ENCODE data around the gene MAGI1. TPM values are rescaled to one million over a fixed set of nuclear protein-coding genes. Genes with fewer than 3 reads are reported as not detected.
"Not testable (repeated sequence)": the region's sequence is repeated elsewhere in the genome, so short reads cannot be mapped to it uniquely, and the experiment has no call there.

Gene MAGI1
- 10 to 100 TPM; 17.5 to 29.3 (median 27.6) TPM for polyA plus RNA-seq (ENCODE audit: insufficient read depth in 1 of 5, insufficient read length in 5 of 5, low replicate concordance in 1 of 5)
- long read RNA-seq, donor 1, partial matches to known transcripts: 7 of 7 reads
- long read RNA-seq, donor 1, other reads (novel, unspliced or antisense): 0 of 7 reads
- long read RNA-seq, donor 2: 0 reads
- long read RNA-seq, donor 3: 0 reads
- long read RNA-seq, donor 4, partial matches to known transcripts: 5 of 5 reads
- long read RNA-seq, donor 4, other reads (novel, unspliced or antisense): 0 of 5 reads
- long read RNA-seq, donor 5: 0 reads
- long read RNA-seq, donor 6: 0 reads
- long read RNA-seq, donor 7: 0 reads
- long read RNA-seq, donor 8: 0 reads

DNA sequence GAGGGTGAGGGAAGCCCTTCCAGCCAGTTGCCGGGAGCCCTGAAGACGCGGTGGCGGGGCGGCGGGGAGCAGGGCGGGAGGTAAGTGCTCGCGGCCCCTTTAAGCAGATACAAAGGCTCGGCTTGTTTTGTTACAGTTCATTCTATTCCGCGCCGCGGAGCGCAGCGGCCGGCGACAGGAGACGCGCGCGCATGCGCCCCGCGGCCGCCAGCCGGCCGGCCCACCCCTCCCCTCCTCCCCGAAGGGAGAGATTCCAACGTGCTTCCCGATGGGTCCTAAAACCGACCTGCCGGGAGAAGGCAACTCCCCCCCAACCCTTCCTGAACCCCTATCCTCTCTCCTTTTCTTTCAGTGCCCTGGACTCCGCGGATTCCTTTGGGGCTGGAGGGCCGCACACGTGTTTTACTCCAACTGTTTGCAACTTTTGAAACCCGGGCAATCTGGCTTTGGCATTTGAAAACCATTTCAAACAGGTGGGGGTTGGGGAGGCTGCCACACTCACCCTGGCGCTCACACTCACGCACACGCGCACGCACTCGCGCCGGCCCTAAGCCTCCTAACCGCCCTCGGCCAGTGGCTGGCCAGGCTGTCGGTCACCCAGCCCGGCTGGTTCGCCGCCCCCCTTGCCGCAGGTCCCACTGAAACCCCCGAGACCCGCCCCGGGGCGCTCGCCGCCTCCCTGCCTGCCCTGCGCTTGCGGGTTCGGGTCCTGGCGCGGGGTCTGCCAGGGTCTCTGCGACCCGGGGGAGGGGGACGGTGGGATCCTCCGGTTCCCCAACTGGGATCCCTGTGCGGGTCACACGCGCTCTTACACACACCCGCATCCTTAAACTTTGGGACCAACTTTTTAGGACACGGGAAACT, at the start of gene MAGI1:
Gene MAGI1 (minus strand): TSS at position 193 of the 864 bp plus-strand sequence. CDS start 610 bp downstream, outside the sequence.
- peak; percentile 92 to 93 for DNase-seq

DNA sequence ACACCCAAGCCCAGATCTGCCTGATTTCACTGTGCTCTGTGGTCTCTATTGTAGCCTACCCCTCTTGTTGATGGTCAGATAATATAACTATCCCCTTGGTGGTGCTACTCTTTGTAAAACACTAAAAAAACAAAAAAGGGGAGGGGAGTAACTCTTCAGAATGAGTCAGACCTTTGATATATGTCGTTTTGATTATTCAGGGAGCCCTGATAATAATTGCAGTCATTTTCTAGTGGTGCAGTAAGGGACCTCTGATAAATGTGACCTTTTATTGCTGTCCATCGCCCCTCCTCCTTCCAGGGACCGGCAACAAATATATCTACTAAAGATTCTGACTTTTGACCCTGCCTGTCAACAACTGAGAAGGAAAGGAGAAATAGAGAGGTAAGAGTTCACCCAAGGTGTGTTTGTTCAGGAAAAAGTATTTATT, 45.1 kb upstream of the MAGI1 start:
- no peak for DNase-seq

DNA sequence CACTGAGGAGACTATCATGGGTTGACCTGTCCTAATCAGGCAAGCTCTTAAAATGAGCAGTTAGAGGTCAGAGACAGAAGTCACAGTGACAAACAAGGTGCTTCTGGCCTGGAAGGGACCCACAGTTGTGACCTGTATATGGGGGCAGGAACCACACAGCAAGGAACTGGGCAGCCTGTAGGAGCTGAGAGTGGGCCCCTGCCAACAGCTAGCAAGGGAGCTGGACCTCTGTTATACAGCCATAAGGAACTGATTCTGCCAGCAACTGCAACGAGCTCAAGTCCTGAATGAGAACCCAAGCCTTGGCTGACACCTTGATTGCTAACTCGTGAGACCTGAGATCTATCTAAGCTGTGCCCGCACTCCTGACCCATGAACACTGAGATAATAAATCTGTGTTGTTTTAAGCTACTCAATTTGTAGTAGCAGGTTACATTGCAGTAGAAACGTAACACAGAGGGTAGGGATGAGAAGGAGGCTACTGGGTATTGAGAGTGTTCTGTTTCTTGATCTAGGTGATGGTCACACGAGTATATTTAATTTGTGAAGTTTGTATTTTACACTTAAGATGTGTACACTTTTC, 44.5 kb upstream of the MAGI1 start:
- no peak for DNase-seq

DNA sequence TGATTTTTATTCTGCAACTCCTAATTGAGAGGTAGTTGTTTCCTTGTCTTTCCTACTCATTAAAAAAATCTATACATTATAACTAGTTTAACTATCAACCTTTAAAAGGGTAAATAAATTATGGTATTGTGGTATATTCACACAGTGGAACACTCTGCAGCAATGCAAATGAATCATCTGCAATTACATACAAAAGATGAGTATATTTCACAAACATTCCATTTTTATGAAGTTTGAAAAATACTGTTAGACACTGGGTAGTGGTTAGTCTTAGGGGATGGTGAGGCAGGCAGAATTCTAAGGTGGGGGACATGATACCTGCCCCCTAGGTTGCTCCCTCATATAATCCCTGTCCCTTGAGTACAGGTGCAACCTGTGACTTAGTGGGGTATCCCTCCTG, 44.0 kb upstream of the MAGI1 start:
- no peak for DNase-seq

DNA sequence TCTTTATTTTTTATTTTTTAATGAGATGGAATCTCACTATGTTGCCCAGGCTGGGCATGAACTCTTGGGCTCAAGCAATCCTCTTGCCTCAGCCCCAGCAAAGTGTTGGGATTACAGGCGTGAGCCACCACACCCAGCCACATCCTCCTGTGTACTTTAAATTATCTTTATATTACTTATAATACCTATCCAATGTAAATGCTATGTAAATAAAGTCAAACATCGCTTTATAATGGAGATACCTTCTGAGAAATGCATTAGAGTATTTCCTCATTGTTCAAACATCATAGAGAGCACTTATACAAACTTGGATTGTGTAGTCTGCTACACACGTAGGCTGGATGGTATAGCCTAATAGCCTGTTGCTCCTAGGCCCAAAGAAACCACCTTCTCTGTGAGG, 41.4 kb upstream of the MAGI1 start:
- no peak for DNase-seq

DNA sequence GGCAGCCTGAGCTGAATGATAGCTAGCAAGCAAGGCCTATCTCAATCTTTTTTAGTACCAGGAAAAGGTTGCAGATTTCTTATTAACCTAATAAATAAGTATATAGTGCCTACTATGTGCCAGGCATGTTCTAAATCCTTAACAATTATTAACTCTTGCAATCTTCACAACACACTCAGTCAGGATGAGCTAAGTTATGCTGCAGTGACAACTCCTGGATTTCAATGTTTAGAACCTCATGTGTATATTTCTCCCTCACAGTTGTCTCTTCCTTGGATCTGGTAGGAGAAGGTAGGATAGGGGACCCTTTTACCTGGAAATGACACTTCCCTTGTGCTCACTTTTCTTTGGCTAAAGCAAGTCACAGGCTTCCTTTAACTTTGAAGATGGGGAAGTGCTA, 39.3 kb upstream of the MAGI1 start:
- DNase-seq: no peak

DNA sequence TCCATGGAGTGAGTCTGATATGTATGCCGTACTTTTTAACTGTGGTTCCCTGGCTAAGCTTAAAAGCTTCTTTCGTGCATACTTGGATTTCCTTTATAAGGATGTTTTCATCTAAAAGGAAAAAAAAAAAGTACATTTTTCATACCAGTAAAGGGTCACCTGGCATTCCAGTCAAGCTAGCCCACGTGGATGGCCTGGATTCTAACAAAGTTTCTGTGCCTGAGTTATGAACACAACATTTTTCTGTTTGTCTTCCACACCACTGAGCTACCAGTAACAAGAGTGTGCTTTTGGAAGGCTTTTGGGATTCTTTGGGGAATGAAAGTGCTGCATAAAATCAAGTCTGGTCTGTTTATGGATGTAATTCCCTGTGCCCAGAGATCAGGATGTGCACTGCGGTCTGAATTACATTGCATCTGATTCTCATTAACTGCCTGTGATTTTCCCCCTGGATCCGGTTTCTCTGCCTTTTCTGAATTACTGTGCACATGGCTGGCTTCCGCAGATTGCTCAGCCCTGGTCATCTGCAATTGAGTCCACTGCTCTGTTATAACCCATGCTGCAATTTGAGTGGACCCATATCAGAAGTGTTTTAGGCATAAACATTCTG, 38.2 kb upstream of the MAGI1 start:
- no peak for DNase-seq

DNA sequence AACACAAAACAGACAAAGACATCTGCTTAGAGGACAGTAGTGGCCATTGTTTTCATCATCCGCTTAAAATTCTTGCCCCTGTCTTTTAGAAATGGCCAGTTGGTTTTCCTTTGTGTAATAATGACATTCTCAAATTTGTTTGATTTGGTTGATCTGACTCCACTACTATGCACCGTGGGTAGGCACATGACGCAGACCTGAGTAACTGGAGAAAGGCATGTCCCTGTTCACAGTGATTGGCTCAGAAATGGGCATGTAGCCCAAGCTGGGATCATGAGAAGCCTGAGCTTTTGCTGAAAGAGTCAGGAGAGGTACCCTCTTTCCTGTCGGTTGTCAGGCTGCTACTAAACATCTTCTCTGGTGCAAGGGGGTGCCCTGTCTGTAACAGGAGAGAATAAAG, 36.6 kb upstream of the MAGI1 start:
- DNase-seq: no peak

DNA sequence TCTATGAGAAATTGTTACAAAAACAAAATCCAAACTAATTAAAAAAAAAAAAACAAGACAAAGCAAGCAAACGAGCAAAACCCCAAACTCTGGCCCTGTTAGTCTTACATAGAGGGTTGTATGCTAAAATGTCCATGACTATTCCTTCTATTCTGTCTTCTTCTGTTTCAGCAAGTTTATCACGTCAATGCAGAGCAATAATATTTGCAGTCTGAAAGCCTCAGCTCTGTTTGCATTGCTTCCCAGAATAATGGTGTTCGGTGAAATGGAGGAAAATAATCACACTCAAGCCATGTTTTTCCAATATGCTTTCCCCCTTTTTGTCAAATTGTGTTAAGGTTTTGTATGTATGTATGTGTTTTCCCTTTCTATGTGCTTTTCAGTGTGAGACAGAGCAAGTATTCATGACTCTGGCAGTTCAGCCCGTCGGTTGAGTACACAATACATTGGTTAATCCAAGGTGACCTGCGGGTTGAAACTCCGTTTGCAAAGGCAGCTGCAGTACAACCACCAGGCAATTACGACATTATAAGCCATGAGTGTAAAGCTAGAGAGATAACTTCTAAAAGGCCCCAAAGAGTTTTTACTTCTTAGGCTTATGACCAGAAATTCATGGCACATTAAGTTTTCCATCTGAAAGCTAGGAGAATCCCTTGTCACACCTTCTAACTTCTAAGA, 34.9 kb upstream of the MAGI1 start:
- DNase-seq: no peak

DNA sequence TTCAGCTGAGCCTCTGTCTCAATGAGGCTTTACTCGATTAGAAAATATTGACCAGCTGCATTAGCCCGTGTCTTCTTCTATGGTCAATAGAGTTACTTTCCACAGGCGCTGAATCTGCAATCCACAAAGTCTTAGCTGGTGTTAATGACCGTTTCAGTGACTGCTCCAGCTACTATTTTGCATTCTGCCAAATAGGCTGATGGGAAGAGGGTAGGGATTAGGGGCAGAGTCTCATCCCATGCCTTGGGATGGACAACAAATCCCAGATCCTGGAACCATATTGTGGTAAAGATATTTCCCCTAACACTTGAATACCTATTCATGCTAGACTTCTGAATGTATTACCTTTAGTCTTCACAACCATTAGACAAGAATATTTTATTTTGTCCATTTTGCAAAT, 29.5 kb upstream of the MAGI1 start:
- DNase-seq: no peak

DNA sequence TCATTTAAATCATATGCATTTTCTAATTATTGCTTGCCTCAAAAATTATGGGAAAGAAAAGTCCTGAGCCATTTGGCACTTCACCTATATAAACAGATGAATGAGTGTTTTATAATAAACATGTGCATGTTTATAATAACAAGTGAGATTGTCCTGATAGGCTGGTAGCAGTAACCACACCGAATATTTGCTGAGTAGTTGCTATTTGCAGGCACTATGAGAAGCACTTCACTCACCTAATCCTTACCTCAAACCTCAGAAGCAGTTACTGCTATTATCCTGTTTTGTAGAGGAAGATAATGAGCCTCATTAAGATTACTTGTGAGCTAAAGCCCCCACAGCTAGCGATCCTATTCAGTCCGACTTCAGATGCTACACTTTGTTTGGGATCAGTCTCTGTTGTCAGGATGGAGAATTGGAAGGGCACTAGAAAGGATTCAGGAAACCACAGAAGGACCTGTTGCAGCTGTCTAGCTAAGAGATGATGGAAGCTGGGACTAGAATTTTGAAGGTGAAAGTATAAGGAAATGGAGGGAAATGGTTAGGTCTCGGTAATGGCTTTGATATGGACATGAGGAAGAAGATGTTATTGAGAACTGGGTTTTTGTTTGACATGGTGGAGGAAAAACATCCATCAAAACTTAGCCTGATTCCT, 28.4 kb upstream of the MAGI1 start:
- DNase-seq: no peak

DNA sequence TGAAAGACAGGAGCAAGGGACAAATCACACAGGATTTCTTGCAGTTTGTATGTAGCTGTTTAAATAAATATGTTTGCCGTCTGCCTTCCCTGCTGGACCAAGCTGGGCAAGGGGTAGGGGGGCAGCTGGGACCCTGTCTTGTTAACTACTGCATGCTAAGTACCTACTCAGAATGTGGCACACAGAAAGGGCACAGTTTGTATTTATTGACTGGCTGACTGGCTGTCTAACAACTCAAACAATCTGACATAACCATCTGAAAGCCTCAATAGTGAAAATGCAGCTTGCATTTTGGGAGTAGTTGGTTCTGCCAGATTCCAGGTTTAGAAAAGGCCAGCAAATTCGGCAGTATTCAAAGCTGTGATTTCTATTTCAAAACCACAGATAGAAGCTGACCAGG, 16.6 kb upstream of the MAGI1 start:
- DNase-seq: no peak

DNA sequence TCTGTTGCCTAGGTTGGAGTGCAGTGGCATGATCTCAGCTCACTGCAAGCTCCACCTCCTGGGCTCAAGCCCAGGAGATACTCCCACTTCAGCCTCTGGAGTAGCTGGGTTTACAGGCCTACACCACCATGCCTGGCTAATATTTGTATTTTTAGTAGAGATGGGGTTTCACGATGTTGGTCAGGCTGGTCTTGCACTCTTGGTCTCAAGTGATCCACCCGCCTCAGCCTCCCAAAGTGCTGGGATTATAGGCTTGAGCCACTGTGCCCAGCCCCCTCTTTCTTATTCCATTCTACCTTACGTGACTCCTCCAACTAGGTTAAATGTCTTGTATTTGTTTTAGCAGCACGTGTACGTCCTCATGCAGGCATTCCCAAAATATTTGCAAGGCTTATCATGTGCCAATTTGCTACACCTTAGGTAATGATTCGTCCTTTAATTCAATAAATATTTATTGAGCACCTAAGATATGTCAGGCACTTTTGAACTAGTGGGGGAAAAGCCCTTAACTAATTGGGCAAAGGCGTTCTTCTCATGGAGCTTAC, 14.9 kb upstream of the MAGI1 start:
- no peak for DNase-seq

DNA sequence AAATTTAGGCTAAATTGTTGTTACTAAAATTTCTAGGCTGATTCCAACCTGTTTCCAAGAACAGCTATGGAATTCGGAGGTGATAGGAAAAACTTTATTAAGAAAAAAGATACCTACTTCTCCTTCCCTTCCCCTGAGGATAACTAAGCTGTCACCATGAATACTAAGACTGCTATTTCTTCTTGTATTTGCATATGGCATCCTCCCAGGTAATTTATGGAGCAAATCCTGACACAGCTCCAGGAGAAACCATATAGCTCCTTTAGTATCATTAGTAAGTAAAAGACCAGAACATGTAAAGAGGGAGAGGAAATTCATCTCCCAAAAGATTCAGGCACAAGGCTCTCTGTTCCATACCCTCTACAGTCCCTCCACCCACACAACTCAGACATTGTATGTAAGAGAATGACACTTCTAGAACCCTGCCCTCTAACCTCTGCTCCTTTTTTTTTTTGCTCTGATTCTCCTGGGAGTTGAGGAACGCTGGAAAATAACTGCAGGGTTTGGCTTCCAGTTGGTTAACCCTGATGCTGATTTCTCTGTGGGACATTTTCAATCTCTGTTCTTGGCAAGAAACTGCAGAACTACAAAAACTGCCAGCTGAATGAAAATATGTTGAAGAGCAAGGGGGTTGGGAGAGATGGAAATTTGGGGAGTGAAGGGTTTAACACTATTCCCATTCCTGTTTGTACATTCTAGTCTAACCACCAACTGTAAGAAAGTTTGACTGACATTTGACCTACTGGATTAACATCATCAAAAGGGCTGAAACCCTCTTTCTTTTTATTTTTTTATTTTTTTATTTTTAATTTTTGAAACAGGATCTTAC, 14.2 kb upstream of the MAGI1 start:
- DNase-seq: no peak

DNA sequence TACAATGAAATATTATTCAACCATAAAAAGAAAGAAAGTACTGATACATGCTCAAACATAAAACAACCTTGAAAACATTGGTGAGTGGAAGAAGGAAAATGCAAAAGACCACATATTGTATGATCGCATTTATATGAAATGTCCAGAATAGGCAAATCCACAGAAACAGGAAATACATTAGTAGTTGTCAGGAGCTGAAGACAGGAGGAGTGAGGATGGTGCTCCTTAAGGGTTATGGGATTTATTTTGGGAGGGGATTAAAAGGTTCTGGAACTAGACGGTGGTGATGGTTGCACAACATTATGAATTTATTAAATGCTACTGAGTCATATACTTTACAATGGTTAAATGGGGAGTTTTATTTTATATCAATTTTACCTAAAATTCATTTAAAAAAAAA, 12.1 kb upstream of the MAGI1 start:
- DNase-seq: no peak

DNA sequence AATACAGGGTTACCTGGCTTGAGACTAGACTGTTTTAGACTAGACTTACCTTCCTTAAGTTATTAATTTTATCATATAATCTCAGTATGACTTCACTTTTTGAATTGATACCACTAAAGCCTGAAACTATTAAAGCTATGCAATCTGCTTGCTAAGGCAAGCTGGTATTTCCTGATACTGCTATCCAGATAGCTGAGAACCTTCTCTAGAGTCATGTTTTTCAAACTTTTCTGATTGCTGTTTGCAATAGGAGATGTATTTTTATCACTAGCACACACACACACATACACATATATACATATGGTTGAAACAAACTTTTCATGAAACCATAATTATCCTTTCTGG, 9.3 kb upstream of the MAGI1 start:
- DNase-seq: no peak

DNA sequence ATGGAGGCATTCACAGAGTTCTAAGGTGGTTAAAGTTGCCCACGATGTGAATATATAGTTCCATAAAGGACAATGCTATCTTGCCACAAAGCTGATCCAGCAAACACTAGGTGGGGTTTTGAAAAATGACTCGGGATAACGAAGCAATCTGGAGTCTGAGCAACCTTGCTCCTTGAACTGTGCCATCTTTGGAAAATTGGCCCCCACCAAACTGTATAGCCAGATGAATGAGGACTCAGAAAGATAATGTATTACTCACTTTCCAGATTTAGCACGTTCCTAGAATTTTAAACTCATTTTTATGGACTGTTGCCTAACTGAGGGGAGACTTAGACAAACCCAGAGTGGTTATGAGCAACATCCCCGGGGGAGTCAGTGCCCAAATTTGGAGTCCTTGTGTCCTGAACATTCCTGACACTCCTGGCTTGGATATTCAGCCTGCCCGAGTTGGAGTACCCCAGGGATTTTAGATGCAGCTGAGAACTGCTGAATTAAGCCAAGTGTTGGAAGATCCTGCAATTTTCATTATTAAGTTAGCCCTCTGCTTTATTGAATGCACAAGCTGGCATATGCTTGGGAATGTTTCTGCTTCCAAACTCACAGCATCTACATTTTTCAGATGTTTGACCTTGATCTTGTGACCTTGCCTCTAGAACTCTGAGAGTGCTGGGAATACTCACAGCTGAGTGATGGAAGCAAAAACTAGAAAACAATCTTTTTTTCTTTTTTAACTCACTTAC, 8.8 kb upstream of the MAGI1 start:
- DNase-seq: no peak

DNA sequence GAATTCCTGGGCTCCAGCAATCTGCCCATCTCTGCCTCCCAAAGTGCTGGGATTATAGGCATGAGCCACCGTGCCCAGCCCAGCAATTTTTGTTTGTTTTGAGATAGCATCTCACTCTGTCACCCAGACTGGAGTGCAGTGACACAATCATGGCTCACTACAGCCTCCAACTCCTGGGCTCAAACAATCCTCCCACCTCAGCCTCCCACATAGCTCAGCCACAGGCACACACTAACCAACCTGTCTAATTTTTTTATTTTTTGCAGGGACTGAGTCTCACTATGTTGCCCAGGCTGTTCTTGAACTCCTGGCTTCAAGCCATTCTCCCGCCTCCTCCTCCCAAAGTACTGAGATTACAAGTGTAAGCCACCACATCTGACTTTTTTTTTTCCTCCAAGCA, 7.6 kb upstream of the MAGI1 start:
- not testable (repeated sequence) for DNase-seq

DNA sequence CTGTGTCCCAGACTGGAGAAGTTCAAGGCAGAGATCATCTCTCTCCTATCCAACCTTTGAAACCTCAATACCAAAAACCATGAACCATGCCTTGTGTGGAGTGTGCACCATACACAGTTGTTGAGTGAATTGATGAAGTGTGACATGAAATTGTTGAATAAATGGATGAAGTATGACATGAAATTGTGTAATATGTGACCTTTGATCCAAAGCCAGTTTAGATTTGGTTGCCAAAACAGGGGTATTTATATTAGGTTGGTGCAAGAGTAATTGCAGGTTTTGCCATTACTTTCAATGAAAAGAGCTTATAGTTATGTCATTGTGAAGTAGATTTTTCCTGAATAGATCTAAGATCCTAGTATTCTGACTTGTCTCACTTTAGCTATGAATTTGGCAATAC, 3.1 kb upstream of the MAGI1 start:
- no peak for DNase-seq

Measured in right lung (tissue), 10 donors.